ENCODE results near the gene DSCAML1.

DSCAML1 gene

GRCh38 chr11:117425679-117426296, 371.2 kb downstream of the DSCAML1 start:
- DNase-seq (ENCODE audit: low read depth in 2 of 2), result no peak

- DNase-seq (ENCODE audit: low read depth in 2 of 2), result no peak
These were observed 372.2 kb downstream of the DSCAML1 start for GRCh38 chr11:117424781-117425180.

GRCh38 chr11:117423046-117423575, 373.9 kb downstream of the DSCAML1 start:
- DNase-seq (ENCODE audit: low read depth in 2 of 2), result no peak

- no peak for DNase-seq (ENCODE audit: low read depth in 2 of 2)
These were observed 375.5 kb downstream of the DSCAML1 start for GRCh38 chr11:117421476-117421875.

- DNase-seq (ENCODE audit: low read depth in 2 of 2), result no peak
These were observed 376.0 kb downstream of the DSCAML1 start for GRCh38 chr11:117421041-117421440.

GRCh38 chr11:117420598-117420997, 376.4 kb downstream of the DSCAML1 start:
- no peak for DNase-seq (ENCODE audit: low read depth in 2 of 2)

- DNase-seq (ENCODE audit: low read depth in 2 of 2), result no peak
These were observed 376.9 kb downstream of the DSCAML1 start for GRCh38 chr11:117420143-117420485.

GRCh38 chr11:117419482-117420142, 377.4 kb downstream of the DSCAML1 start:
- no peak for DNase-seq (ENCODE audit: low read depth in 2 of 2)

- DNase-seq (ENCODE audit: low read depth in 2 of 2), result no peak
These were observed 378.1 kb downstream of the DSCAML1 start for GRCh38 chr11:117418737-117419481.

GRCh38 chr11:117417856-117418255, 379.2 kb downstream of the DSCAML1 start:
- DNase-seq (ENCODE audit: low read depth in 2 of 2), result no peak

GRCh38 chr11:117417342-117417741, 379.7 kb downstream of the DSCAML1 start:
- no peak for DNase-seq (ENCODE audit: low read depth in 2 of 2)

- DNase-seq (ENCODE audit: low read depth in 2 of 2), result no peak
These were observed 381.6 kb downstream of the DSCAML1 start for GRCh38 chr11:117415358-117415896.

GRCh38 chr11:117414724-117415123, 382.3 kb downstream of the DSCAML1 start:
- no peak for DNase-seq (ENCODE audit: low read depth in 2 of 2)

GRCh38 chr11:117413616-117414015, 383.4 kb downstream of the DSCAML1 start:
- DNase-seq (ENCODE audit: low read depth in 2 of 2), result no peak

- no peak for DNase-seq (ENCODE audit: low read depth in 2 of 2)
These were observed 384.3 kb downstream of the DSCAML1 start for GRCh38 chr11:117412653-117413275.

GRCh38 chr11:117412176-117412575, 384.8 kb downstream of the DSCAML1 start:
- no peak for DNase-seq (ENCODE audit: low read depth in 2 of 2)

GRCh38 chr11:117411736-117412135, 385.3 kb downstream of the DSCAML1 start:
- DNase-seq (ENCODE audit: low read depth in 2 of 2), result no peak

GRCh38 chr11:117410861-117411710, 385.9 kb downstream of the DSCAML1 start:
- no peak for DNase-seq (ENCODE audit: low read depth in 2 of 2)

- DNase-seq (ENCODE audit: low read depth in 2 of 2), result no peak
These were observed 386.8 kb downstream of the DSCAML1 start for GRCh38 chr11:117410238-117410637.

GRCh38 chr11:117409511-117409910, 387.5 kb downstream of the DSCAML1 start:
- no peak for DNase-seq (ENCODE audit: low read depth in 2 of 2)

GRCh38 chr11:117408356-117408755, 388.7 kb downstream of the DSCAML1 start:
- DNase-seq (ENCODE audit: low read depth in 2 of 2), result no peak

Measured in stimulated activated CD8-positive, alpha-beta memory T cell treated with anti-CD3 and anti-CD28 coated beads, Interleukin-15, amount 100 ng/mL, for 48 hours (primary cell).